ENCODE data around the gene GZMM. TPM values are rescaled to one million over a fixed set of nuclear protein-coding genes. Genes with fewer than 3 reads are reported as not detected.

The GZMM gene
- total and polyA plus RNA-seq, 2 of the 13 experiments (the other 11 are each of a cell fraction or from before 2014, with no cell fraction given): 0.07 TPM; not detected in 1

DNA sequence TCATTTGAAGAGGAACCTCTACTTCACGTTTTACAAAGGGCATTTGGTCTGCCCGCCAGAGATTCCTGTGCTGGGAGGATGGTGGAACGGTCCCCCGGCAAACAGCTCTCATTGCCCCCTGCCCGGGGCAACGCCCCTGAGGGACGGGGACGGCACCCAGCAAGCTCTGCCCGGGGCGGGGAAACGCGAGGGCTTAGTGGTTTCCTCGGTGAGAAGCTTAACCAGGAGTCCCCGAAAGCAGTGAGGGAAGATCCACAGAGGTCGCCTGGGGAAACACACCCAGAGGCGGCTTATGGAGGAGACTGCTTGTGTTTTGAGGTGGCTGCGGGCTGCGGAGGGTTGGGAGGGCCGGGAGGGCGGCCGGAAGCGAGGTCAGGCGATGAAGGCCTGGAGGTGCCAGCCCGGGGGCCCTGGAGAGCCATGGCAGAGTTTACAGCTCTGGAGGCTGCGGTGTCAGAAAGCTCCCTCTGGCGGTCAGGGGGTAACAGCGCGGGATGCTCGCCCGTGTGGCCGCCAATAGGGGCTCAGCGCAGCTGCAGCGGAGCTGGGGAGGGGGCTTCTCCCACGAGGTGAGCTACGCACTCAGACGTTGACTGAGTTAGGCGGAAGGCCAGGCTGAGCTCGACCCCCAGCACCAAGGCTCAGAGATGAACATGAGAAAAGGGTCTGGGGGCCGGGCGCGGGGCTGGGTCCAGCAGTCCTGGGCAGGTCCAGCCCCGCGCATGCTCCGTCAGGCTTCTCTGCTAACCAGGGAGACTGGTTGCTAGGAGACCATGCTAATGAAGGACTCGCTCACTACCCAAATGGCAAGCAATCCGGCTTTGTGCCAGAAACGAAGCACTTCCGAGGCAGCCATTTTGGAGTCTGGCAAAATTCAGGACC is 37.2 kb upstream of the GZMM start (continued):
- TF ChIP-seq FOXK1 (CRISPR knock-in tag; IDR thresholded peaks at IDR 0.05; ENCODE audit: borderline replicate concordance, low read depth) (peak; percentile 24; the same call in 1 of the 2 replicates), ZNF350 (CRISPR knock-in tag; IDR thresholded peaks at IDR 0.05; ENCODE audit: borderline replicate concordance, low read depth) (peak; percentile 64; the same call in 1 of the 2 replicates), ZNF460 (CRISPR knock-in tag; IDR thresholded peaks at IDR 0.05; ENCODE audit: borderline replicate concordance) (peak; percentile 66; the same call in 1 of the 2 replicates), ZNF329 (CRISPR knock-in tag; IDR thresholded peaks at IDR 0.05; ENCODE audit: low read depth) (0 out of 2 replicates have a peak, but pooled peaks have one; percentile 56), ZNF224 (CRISPR knock-in tag; IDR thresholded peaks at IDR 0.05) (peak; percentile 65; the same call in 1 of the 2 replicates), RXRA (CRISPR knock-in tag; IDR thresholded peaks at IDR 0.05) (peak; percentile 58; the same call in 1 of the 2 replicates), EED (CRISPR knock-in tag; IDR thresholded peaks at IDR 0.05) (no peak), NCOA5 (CRISPR knock-in tag; IDR thresholded peaks at IDR 0.05) (no peak), ZNF296 (CRISPR knock-in tag; conservative IDR thresholded peaks at IDR 0.05) (no peak), ELF3 (CRISPR knock-in tag; IDR thresholded peaks at IDR 0.05) (no peak; the same call in 1 of the 2 replicates), ZNF280B (CRISPR knock-in tag; IDR thresholded peaks at IDR 0.05; ENCODE audit: borderline replicate concordance) (peak; percentile 92), JARID2 (CRISPR knock-in tag; IDR thresholded peaks at IDR 0.05; ENCODE audit: insufficient replicate concordance) (peak; percentile 70), RBFOX2 (IDR thresholded peaks at IDR 0.05; ENCODE audit: low read depth, low read length) (peak; percentile 75), ZNF687 (CRISPR knock-in tag; IDR thresholded peaks at IDR 0.05) (peak; percentile 90), FOSL2 (CRISPR knock-in tag; IDR thresholded peaks at IDR 0.05) (peak; percentile 57; the same call in 1 of the 2 replicates), SP1 (IDR thresholded peaks at IDR 0.05) (no peak), SP1 (CRISPR knock-in tag; IDR thresholded peaks at IDR 0.05) (peak; percentile 58; the same call in 1 of the 2 replicates), GATAD1 (CRISPR knock-in tag; IDR thresholded peaks at IDR 0.05) (peak; percentile 72), KAT8 (CRISPR knock-in tag; IDR thresholded peaks at IDR 0.05) (peak; percentile 78; the same call in 1 of the 2 replicates), MAZ (IDR thresholded peaks at IDR 0.05; ENCODE audit: borderline replicate concordance, low read depth, low read length) (no peak; the same call in 1 of the 2 replicates), MAZ (CRISPR knock-in tag; IDR thresholded peaks at IDR 0.05; ENCODE audit: low read depth) (peak; percentile 89), FOXO1 (CRISPR knock-in tag; IDR thresholded peaks at IDR 0.05) (peak; percentile 65), GMEB1 (CRISPR knock-in tag; IDR thresholded peaks at IDR 0.05; ENCODE audit: borderline replicate concordance) (peak; percentile 1; the same call in 1 of the 2 replicates)

All from HepG2 (cell line).